CD4-positive, alpha-beta T cell treated with Interleukin-4 for 1 hour (primary cell): ENCODE results near the gene NME7.
"Not testable (repeated sequence)": the region's sequence is repeated elsewhere in the genome, so short reads cannot be mapped to it uniquely, and the experiment has no call there.

Experiments
- DNase-seq, 2 donors: peaks; one replicate each; pipeline ENCODE4 v3.0.0-alpha.2; 2020 to 2022

The NME7 gene

DNA sequence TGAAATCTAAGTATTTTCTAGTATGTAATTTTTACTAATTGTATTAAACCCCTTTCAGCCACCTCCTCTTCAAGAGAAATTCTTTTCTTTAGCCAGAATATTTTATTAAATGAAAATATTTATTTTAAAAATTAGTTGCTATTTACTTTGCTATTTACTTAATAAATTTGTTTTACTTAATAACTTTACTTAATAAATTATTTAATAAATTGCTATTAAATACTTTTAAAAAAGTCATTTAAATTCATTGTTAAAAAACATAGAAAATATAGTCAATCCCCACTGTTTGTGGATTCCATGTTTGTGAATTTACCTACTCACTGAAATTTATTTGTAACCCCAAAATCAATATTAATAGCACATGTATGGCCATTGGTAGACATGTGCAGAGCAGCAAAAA lies 155.5 kb downstream of the NME7 start:
- no peak for DNase-seq

DNA sequence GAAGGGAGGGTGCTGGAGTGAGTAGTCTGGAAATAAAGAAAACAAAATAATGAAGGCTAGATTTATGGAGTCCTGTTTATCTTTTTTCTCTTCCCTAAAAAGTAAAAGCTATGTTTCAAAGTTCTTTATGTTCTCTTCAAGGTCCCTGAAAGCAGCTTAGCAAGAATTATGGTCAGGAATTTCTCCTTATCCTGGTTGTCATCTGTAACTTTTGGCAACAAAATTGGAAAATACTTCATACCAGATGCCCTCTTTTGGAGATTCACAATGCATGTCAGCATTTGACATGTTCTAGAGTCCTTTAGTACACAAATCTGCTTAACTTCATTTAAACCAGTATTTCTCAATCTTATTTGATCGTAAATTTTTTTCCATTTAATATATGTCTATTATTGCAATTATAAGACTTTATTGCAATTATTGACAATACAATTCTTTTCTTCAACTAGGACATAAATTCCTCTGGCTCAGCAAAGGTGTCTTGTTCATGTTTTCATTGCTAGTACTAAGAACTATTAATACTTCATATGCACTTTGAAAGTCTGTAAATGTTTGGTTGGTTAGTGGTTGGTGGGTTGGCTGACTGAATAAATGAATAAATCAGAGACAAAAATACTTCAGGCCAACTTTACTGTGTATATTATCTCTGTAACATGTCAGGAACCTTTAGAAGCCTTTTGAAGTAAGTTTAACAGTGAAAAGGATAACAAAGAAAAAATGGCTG lies 159.6 kb downstream of the NME7 start:
- DNase-seq: no peak

DNA sequence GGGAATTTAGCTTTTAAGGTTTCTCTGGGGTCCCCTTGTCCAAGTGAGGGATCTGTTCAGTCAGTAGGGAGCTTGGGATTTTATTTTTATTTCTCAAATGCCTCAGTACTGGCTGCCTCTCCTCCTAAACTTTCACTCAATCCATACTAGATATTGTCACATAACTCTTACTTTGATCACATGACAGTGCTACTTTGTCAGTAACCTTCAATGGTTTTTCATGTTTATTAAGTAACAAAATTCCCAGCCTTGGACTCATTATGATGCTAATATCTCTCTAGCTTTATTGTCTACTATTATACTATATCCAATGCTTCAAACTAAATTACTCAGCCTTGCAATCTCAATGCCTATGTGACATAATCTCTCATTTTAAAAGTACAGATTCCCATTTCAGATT lies 163.4 kb downstream of the NME7 start:
- DNase-seq: no peak

DNA sequence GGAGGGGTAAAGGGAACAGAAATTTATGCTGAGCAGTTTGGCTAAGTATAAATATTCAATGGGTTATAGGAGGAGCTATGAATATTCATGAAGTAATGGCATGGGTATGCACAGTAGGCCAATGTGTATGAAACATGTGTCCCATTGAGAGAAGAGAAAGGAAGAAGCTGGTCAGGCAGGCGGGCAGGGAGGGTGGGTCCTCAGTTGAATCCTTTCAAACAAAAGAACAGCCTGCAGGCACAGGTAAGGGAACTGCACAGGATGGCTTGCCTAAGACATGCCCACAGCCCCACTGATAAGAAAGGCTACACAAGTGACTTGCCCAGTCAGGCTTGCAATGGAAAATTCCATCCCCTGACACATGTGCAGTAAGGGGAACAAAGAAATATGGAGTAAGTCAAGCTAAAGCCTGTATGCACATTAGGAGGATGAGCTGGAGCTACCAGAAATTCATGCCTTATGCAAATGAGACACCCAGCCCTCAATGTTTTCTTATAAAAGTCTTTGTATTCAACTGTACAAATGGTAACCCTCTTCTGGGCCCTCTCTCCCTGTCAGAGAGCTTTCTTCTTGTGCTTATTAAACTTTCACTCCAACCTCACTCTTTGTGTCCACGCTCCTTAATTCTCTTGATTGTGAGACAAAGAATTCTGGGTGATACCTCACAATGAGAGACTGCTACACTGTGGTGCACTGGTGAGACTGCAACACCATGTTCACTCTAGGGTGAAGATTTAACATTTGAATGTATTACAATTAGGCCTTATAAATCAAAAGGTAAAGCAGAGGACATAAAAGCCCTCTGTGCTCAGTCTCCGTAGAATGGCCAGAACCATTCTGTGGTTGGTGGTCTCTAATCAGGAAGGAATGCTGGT lies 164.6 kb downstream of the NME7 start:
- DNase-seq: no peak

DNA sequence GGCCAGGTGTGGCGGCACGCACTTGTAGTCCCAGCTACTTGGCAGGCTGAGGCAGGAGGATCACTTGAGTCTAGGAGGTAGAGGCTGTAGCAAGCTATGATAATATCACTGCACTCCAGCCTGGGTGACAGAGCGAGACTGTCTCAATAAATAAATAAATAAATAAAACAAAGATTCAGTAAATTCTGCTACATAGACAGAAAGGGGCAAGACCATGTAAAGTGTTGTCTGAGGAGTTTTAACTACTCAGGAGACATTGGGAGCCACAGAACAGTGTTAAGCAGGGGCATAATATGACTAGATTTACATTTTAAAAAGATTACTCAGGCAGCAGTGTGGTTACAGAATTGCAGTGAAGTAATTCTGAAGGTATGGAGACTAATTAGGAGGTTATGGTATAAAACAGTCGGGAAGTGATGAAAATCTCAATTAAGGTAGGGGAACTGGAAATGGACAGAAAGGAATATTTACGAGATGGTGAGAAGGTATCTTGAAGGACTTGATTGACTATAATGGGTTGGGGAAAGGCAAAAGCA lies 166.4 kb downstream of the NME7 start:
- DNase-seq: no peak

DNA sequence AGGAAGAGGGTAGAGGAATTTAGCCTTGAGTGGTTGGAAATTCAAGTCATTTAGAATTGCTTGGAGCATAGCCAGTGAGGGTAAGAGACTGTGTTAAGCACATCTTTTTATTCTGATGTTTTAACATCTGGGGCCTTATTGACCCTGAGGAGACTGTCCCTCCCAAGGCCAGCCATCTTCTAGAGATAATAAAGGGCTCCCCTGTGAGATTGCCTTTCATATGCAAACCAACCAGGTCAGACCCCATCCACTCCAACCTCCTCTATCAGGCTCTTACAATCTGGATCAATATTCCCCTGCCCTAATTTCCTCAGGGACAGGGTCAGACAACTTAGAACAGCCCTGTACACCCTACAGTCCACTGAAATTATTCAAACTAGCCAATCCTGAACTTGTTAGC lies 167.3 kb downstream of the NME7 start:
- no peak for DNase-seq

DNA sequence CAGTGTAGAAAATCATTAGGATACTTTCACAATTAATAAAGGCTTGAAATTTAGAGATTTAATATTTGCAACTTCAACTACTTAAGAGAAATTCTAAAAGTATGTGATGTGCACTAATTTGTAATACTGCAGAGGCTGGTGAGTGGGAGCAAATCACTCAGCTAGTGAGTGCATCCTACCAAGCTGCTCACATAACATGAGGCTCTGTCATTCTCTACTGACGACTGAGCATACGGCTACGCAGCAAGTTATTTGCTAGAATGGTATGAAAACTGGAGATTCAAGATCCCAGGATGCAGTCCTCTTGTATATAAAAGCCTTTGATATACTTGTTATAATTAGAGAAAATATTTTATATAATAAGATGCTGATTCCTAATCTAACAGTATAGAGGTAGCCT lies 171.0 kb downstream of the NME7 start:
- DNase-seq: no peak

DNA sequence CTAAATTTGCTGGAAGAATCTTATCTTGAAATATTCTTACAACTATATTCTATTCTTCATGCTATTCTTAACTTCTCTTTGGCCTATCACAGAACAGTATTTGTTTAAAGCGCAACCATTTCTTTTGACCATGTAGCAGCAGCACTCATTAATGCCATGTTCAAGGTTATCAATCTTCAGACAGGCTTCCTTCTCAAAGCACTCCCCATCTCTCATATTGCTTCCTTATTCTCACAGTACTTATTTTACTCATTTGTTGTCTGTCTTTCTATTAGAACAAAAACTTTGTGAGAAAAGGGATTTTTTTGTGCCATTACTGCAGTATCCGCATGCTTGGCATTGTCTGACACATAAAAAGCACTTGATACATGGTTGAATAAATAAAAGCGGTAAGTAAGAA lies 171.4 kb downstream of the NME7 start:
- DNase-seq: no peak

DNA sequence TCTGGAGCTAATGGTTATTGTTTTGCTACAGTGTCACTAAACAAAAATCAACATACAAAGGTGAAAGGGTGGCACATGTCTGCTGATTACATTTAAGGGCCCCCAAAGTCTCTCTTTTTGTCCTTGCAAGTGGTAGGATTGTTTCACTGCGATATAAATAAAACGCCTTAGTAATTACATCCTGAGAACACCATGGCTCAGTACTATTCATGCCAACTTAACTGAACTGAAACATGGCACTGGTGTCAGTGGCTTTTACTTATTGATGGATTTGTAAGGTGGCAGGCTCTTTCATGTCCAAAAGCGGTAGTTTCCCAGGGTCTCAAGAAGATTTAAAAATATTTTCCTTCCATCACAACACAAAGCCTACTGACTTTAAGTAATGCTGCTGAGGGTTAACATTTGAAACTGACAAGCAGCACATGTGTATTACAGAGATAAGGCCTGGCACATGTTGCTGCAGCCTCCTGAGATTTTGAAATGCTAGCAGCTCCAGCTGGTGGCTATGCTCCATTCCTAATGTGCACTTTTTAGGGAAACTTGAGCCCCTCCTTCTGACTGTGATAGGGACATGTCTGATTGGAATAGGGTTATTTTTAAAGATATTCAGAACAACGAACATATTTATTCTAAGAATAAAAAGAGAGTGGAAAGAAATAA lies 174.3 kb downstream of the NME7 start:
- no peak for DNase-seq

DNA sequence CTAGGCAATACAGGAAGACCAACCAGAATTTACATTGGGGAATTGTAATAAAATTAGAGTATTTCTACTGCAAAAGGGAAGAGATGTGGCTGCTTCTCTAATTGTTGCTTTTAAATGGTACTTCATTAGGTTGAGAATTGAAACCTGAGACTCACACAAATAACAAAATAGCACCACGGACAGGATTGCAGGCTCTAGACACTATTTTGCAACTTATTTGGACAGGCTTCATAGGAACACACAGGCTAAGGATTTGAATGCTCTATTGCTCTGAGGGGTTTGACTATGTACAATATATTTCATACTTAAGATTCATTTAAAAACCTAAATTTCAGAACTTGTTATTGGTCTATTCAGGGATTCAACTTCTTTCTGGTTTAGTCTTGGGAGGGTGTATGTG lies 181.5 kb downstream of the NME7 start:
- DNase-seq: no peak

DNA sequence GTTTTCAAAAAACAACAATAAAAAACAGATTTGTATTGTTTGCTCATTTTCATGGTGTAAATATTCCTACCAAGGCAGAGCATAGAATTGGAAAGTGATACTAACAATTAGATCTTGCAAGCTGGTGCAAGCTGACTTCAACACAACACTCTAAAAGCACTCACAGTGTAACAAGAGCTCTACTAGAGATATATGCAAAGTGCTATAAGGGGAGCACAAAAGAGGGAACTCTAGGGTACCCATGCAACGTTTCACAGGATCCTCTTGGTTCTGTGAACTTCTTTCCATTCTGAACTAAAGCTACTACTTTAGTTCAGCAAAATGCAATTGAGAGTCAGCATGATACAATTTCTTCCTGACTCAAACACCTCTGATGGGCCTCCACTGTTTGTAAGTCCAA lies 182.8 kb downstream of the NME7 start:
- DNase-seq: no peak

DNA sequence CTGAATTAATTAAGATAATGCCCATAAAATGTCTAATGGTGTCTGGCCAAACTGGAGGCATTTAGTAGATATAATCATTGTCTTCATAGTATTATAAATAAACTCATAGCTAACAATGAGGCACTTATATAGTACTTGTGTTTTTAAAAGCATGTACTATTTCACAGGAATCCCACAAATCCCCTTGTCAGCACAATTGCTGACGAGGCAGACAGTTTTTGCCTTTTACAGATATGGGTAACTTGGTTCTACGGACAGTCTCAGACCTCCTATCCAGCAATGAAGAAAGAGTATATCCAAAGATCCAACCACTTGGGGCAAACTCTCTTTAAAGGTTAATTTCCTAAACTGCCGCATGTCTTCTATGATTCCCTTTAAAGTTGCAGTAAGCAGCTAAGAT lies 187.4 kb downstream of the NME7 start:
- DNase-seq: no peak

DNA sequence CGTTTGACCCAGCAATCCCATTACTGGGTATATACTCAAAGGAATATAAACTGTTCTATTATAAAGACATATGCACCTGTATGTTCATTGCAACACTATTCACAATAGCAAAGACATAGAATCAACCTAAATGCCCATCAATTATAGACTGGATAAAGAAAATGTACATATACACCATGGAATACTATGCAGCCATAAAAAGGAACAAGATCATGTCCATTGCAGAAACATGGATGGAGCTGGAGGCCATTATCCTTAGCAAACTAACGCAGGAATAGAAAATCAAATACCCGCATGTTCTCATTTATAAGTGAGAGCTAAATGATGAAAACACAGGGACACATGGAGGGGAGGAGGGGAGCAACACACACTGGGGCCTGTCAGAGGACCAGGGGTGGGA lies 188.2 kb downstream of the NME7 start:
- not testable (repeated sequence) for DNase-seq

DNA sequence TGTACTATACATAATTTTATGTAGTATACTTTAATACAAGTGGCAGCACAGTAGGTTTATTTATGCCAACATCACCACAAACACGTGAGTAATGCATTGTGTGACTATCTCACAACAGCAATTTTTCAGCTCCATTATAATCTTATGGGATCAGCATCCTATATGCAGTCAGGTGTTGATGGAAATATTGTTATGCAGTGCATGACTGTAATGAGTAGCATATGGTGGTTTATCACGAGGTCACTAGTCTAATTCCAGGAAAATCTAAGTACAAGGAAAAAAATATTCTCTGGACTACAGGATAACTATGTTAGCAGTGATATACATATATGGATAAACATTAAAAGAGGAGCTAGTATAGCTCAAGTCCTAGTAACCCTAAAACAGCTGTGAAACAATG lies 192.1 kb downstream of the NME7 start:
- no peak for DNase-seq

DNA sequence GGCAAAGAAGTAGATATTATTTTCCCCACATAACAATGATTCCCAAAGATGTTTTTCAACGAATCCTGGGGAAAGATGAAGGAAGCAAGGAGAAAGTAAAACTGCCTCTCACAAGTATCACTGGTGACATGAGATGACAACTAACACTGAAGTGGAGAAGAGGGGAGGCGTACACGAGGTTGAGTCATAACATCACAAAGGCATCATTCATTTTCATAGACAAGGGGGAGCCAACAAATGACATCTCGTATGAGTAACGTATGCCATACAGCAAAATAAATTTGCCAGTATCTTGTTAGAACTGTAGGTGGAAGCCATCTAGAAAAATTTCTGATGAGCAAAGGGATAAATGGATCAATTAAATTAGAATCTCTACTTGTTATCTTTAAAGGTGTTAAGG lies 204.5 kb downstream of the NME7 start:
- no peak for DNase-seq

DNA sequence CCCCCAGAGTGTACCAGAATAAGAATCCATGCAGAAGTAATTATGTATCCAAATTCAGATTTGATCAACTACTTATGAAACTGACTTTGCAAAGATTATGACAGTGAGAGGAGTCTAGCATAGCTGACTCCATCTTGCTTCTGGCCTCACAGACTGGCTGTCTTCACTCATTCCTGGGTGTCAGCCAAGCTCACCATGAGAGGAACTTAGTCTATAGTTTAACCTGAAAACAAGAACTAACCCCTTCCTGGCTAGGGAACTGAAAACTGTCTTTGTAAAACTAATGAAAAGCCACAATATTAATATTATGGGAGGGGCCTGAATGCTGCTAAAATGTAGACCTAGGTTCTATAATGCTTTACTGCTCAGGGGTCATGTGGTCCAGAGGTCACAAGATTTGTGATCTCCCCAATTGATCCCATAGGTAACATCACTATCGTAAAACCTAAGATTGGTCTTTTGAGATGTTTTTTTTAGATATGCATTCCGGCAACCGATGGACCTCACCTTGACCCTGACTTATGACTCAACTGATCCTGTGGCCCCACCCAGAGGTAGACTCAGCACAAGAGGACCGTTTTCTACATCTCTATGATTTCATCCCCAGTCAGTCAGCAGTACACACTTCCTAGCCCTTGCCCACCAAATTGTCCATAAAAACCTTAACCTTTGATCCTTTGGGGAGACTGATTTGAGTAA lies 206.0 kb downstream of the NME7 start:
- peak in 1 of 2 donors; percentile 3 for DNase-seq

DNA sequence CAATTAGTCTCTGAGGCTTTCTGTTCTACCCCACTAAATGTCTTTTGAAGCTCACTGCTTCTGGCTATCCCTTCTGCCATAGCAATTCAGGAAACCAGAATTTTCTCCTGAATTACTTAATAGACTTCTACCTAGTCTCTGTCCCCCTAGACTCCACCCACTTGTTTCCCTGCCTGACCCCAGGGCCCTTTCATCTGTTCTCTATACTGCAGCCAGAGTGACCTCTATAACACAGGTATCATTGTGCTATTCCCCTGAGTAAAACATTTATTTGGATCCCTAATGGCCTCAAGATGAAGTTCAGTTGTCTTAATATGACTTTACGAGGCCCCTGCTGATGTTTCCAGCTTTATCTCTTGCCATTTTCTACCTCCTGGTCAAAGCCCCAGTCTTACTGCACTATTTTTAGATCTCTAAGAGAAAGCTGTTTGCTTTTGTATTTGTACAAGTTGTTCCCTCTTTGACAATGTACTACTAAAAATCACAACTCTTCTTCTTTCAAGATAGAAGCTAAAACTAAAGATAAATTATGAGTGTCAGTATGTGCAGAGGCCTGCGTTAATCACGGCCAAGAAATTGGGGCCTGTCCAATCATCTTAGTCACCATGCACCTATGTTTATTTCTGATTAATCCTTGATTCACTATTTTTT lies 206.6 kb downstream of the NME7 start:
- DNase-seq: no peak

DNA sequence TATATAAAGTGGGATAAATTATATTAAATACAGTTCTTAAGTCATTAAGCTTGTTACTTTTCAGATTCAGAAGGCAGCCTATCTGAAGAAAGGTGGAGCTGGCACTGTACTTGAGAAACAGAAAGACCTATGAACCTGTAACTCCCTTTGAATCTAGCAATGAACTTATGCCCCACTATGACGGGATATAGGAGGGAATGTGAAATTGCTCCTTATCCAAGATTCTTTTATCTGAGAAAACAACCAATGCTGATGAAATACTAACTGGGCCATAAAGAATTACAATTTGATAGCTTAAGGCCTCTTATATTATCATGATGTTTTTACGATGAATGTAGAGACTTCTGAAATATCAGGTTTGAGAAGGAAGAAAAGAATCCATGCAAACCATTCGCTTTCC lies 211.0 kb downstream of the NME7 start:
- DNase-seq: no peak

DNA sequence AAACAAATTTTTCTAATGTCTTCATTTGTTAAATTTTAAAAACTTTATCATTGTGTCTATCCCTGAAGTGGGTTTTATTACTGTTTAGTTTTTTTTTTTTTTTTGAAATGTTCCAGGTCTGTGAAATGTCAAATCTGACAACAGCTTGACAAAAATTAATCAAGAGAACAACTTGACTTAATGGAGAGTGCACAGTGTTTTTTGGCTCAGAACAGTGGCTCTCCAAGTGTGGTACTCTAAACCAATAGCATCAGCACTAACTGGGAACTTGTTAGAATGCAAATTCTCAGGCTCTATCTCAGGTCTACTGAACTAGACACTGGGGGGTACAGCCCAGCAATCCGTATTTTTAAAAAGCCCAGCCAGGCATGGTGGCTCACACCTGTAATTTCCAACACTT lies 211.9 kb downstream of the NME7 start:
- DNase-seq: no peak

DNA sequence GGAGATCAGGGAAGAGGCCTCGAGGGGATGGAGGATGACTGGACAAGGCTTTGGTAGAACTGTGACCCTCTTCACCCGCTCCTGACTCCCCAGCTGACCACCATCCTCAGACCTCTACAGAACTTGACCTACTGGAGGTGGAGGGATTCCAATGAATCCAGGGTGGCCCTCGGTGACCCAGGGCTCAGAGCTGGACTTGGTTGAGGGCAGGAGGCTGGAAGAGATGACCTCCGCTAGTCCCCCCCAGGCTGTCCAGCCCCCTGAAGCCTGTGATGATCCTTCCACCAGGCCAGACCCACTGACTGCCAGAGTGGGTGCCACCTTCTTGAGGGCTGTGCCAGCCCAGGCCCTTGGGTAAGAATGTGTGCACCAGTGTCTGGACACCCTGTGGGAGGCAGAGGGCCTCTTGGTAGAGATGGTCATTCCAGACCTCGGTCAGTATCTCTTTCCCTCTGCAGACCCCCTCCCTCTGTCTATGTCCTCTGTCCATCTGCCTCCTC lies 216.2 kb downstream of the NME7 start:
- no peak for DNase-seq

DNA sequence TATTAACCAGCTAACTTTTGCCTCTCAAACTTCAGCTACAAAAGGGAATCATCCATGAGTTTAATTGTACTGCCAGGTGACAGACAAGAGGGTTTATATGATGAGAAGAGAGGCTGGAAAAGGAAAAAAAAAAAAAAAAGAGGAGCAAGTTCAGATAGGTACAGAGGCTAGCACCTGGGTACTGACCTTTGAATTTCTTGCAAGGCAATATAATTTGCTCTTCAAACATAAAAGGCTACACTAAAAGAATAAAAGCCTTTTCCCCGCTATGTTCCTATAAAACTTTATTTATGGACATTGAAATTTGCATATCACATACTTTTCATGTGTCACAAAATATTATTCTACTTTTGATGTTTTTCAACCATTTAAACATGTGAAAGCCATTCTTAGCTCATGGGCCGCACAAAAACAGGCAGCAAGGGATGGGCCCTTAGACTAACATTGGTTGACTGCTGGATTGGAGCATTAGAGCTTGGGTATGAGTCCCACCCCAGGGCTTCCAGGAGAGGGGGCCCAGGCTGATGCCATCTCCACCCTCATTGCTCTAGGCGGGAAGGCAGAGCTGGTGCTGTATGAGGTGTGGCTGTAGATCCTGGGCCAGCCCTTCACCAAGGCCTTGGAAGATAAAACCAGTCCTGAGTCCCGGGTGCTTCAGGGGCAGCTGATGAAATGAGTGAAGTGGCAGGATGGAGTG lies 216.8 kb downstream of the NME7 start:
- DNase-seq: no peak
